Neural progenitor cell (in vitro differentiated cells): ENCODE measurements around the gene NUMB. TPM values are rescaled to one million over a fixed set of nuclear protein-coding genes. Genes with fewer than 3 reads are reported as not detected.

ENCODE experiments used
- DNase-seq: peaks from one replicate; pipeline ENCODE4 v3.0.0-alpha.2; 2016; ENCODE audit warnings: low spot score
- H2AFZ ChIP-seq: fragments of 200-600 bp; sonication (generic); replicated peaks from 2 replicates; pipeline ENCODE4 v1.6.1; 2016; ENCODE audit warnings: antibody characterized with exemption
- H3F3A ChIP-seq: fragments of 200-600 bp; sonication (generic); 2 replicates; pipeline ENCODE4 v1.6.1; 2016; ENCODE audit warnings: antibody characterized with exemption, low read depth
- H3K27ac ChIP-seq: fragments of 200-600 bp; sonication (generic); 2 replicates; pipeline ENCODE4 v1.5.1; 2016; ENCODE audit warnings: mild to moderate bottlenecking
- H3K27me3 ChIP-seq: fragments of 200-600 bp; sonication (generic); 2 replicates; pipeline ENCODE4 v1.6.1; 2016; ENCODE audit warnings: mild to moderate bottlenecking, moderate library complexity
- H3K36me3 ChIP-seq: fragments of 200-600 bp; sonication (generic); 2 replicates; pipeline ENCODE4 v1.5.1; 2016
- H3K4me1 ChIP-seq: fragments of 200-600 bp; sonication (generic); 2 replicates; pipeline ENCODE4 v1.6.1; 2016; ENCODE audit warnings: mixed run types
- H3K4me2 ChIP-seq: fragments of 200-600 bp; sonication (generic); 2 replicates; pipeline ENCODE4 v1.6.1; 2016
- H3K4me3 ChIP-seq: fragments of 200-600 bp; sonication (generic); 2 replicates; pipeline ENCODE4 v1.5.1; 2016
- H3K79me2 ChIP-seq: fragments of 200-600 bp; sonication (generic); 2 replicates; pipeline ENCODE4 v1.6.1; 2016; ENCODE audit warnings: low read depth
- H3K9ac ChIP-seq: fragments of 200-600 bp; sonication (generic); 2 replicates; pipeline ENCODE4 v1.6.1; 2016
- H3K9me3 ChIP-seq: fragments of 200-600 bp; sonication (generic); 2 replicates; pipeline ENCODE4 v1.5.1; 2016; ENCODE audit warnings: low read depth
- H4K20me1 ChIP-seq: fragments of 200-600 bp; sonication (generic); 2 replicates; pipeline ENCODE4 v1.6.1; 2016; ENCODE audit warnings: low read depth
- H3K27ac Mint-ChIP-seq: 3 replicates; pipeline ENCODE4 v1.8.0; 2021; ENCODE audit warnings: mixed read lengths
- H3K27me3 Mint-ChIP-seq: 2 replicates; pipeline ENCODE4 v1.8.0; 2022; ENCODE audit warnings: low read depth, mild to moderate bottlenecking, inconsistent platforms, moderate library complexity, mixed read lengths; ENCODE audit not compliant: insufficient read depth
- H3K36me3 Mint-ChIP-seq: 3 replicates; pipeline ENCODE4 v1.8.0; 2021; ENCODE audit warnings: mixed read lengths
- H3K4me1 Mint-ChIP-seq: 3 replicates; pipeline ENCODE4 v1.8.0; 2021; ENCODE audit warnings: mixed read lengths
- H3K4me3 Mint-ChIP-seq: 3 replicates; pipeline ENCODE4 v1.8.0; 2021; ENCODE audit warnings: mild to moderate bottlenecking, moderate library complexity, mixed read lengths
- H3K9me3 Mint-ChIP-seq: 3 replicates; pipeline ENCODE4 v1.8.0; 2020; ENCODE audit warnings: mixed read lengths
- CTCF ChIP-seq: fragments of 200-600 bp; sonication (generic); IDR thresholded peaks from 2 replicates; pipeline ENCODE4 v1.5.1; 2017; ENCODE audit warnings: antibody characterized with exemption, mild to moderate bottlenecking
- EZH2 ChIP-seq: fragments of 200-600 bp; sonication (generic); IDR thresholded peaks from 2 replicates; pipeline ENCODE4 v1.6.1; 2017; ENCODE audit warnings: antibody characterized with exemption, mild to moderate bottlenecking, moderate library complexity
- EZH2phosphoT487 ChIP-seq: fragments of 200-600 bp; sonication (generic); IDR thresholded peaks from 2 replicates; pipeline ENCODE4 v1.6.1; 2017; ENCODE audit warnings: antibody characterized with exemption
- total RNA-seq: library from RNA; depleted of rRNA; stranded (reverse); fragments of >200 nt; gene quantifications from 2 replicates; pipeline ENCODE4 v1.2.3, GENCODE V29; 2015; ENCODE audit warnings: low replicate concordance

The NUMB gene
- total RNA-seq, 1 donor from 2014 or later = 37.2 TPM

- H3K4me1 ChIP-seq = peaks cover 63% of the 10 kb centered on the region
- H3K36me3 ChIP-seq = no peaks in the 10 kb centered on the region
- peak overlapping the region; percentile 90 for H2AFZ ChIP-seq
- H3K4me3 ChIP-seq = peak overlapping the region; percentile 71
- H3K36me3 Mint-ChIP-seq = no peaks in the 10 kb centered on the region
- peaks cover 40% of the 10 kb centered on the region for H3F3A ChIP-seq
- peak; percentile 31 for DNase-seq
- H3K27ac Mint-ChIP-seq = no peak overlapping the region
- H3K27me3 Mint-ChIP-seq = peaks cover 39% of the 10 kb centered on the region
- peaks cover 49% of the 10 kb centered on the region for H3K27me3 ChIP-seq
- H3K9me3 ChIP-seq = no peaks in the 10 kb centered on the region
- peaks cover 13% of the 10 kb centered on the region for H3K79me2 ChIP-seq
- no peak for TF ChIP-seq CTCF
- TF ChIP-seq EZH2phosphoT487 = no peak
- no peak for TF ChIP-seq EZH2
- peaks cover 9% of the 10 kb centered on the region for H4K20me1 ChIP-seq
- peaks cover 58% of the 10 kb centered on the region for H3K4me1 Mint-ChIP-seq
- H3K9ac ChIP-seq = no peak overlapping the region
- peaks cover 2% of the 10 kb centered on the region for H3K9me3 Mint-ChIP-seq
- peak overlapping the region; percentile 72 for H3K4me3 Mint-ChIP-seq
- H3K27ac ChIP-seq = no peak overlapping the region
- H3K4me2 ChIP-seq = peak overlapping the region; percentile 81
These were observed 219.9 kb downstream of the NUMB start for GRCh38 chr14:73238424-73238852.

DNA sequence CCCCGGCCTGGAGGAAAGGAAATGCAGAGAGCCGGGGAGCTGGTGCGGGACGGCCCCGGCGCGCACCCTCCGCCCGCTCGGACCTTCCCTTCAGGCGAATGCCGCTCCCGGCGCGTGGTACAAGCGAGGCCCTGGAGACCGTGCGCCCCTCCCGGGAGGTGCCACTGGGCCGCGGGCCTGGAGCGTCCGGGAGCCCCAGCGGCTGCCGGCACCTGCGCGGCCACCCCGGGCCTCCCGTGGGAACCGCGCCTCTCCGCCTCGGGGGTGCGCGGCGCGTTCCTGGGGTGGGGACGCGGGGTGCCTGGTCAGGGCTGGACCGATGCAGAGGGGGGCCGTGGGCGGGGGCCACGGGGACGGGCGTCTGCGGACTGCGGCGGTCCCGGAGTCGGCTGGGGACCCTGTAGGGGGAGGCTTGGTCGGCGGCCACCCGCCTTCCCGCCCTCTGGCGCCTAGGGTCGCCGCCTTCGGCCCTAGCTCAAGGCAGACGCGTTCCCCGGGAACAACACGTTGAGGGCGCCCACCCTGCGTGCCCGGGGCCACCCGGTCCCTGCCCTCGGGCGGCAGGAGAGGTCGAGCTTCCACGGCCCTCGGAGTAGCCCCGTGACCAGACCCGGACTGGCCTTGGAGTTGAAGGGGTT is 220.4 kb downstream of the NUMB start:
- no peak overlapping the region for H3K27ac ChIP-seq
- H3K4me1 ChIP-seq = peaks cover 68% of the 10 kb centered on the region
- peak; percentile 62 for DNase-seq
- H2AFZ ChIP-seq = peak overlapping the region; percentile 90
- H3K4me2 ChIP-seq = peak overlapping the region; percentile 81
- H3K27ac Mint-ChIP-seq = no peak overlapping the region
- H3K9me3 Mint-ChIP-seq = peaks cover 2% of the 10 kb centered on the region
- H3K4me1 Mint-ChIP-seq = peaks cover 61% of the 10 kb centered on the region
- H3K36me3 ChIP-seq = no peaks in the 10 kb centered on the region
- no peaks in the 10 kb centered on the region for H3K9me3 ChIP-seq
- TF ChIP-seq EZH2phosphoT487 (peak; percentile 33), CTCF (no peak), EZH2 (peak; percentile 61)
- H4K20me1 ChIP-seq = peaks cover 9% of the 10 kb centered on the region
- peaks cover 13% of the 10 kb centered on the region for H3K79me2 ChIP-seq
- no peaks in the 10 kb centered on the region for H3K36me3 Mint-ChIP-seq
- H3K27me3 Mint-ChIP-seq = peaks cover 41% of the 10 kb centered on the region
- peak overlapping the region; percentile 4 for H3K9ac ChIP-seq
- peaks cover 49% of the 10 kb centered on the region for H3K27me3 ChIP-seq
- H3F3A ChIP-seq = peaks cover 40% of the 10 kb centered on the region
- peak overlapping the region; percentile 71 for H3K4me3 ChIP-seq
- H3K4me3 Mint-ChIP-seq = peak overlapping the region; percentile 72

- peaks cover 40% of the 10 kb centered on the region for H3F3A ChIP-seq
- peak within 1 kb of the TSS; percentile 4 for H3K9ac ChIP-seq
- peak within 1 kb of the TSS; percentile 81 for H3K4me2 ChIP-seq
- no peaks in the 10 kb centered on the region for H3K36me3 ChIP-seq
- no peaks in the 10 kb centered on the region for H3K9me3 ChIP-seq
- H3K9me3 Mint-ChIP-seq = peaks cover 2% of the 10 kb centered on the region
- peak; percentile 61 for DNase-seq
- peaks cover 74% of the 10 kb centered on the region for H3K4me1 ChIP-seq
- TF ChIP-seq EZH2phosphoT487 (peak; percentile 41), CTCF (no peak), EZH2 (no peak)
- peaks cover 60% of the 10 kb centered on the region for H3K4me1 Mint-ChIP-seq
- no peaks in the 10 kb centered on the region for H3K36me3 Mint-ChIP-seq
- H3K79me2 ChIP-seq = peaks cover 13% of the 10 kb centered on the region
- H3K27me3 Mint-ChIP-seq = peaks cover 40% of the 10 kb centered on the region
- H3K4me3 Mint-ChIP-seq = peak within 1 kb of the TSS; percentile 79
- H3K4me3 ChIP-seq = peak within 1 kb of the TSS; percentile 71
- peaks cover 9% of the 10 kb centered on the region for H4K20me1 ChIP-seq
- no peak within 1 kb of the TSS for H3K27ac ChIP-seq
- H2AFZ ChIP-seq = peak within 1 kb of the TSS; percentile 90
- H3K27ac Mint-ChIP-seq = no peak within 1 kb of the TSS
- H3K27me3 ChIP-seq = peaks cover 49% of the 10 kb centered on the region
These were observed 221.0 kb downstream of the NUMB start, which contains the start of gene PAPLN for GRCh38 chr14:73237219-73237785. Gene PAPLN, plus strand, starts transcription at chr14:73237506. Its CDS starts 2,273 bp downstream, at chr14:73239779.
